Lower leg skin (tissue), 3 donors: Measurements from ENCODE around the gene CHST2.

Source experiments
- POLR2A ChIP-seq, 2 donors: fragments of 450-650 bp; IDR thresholded peaks; one replicate each; pipeline ENCODE4 v1.6.1; 2016 to 2017; ENCODE audit warnings: antibody characterized with exemption in 2 of 2, mild to moderate bottlenecking in 1 of 2, moderate library complexity in 1 of 2
- TF ChIP-seq, protein P1 (sequence below), 3 donors: fragments of 450-650 bp; IDR thresholded peaks; one replicate each; pipeline ENCODE4 v1.5.1; 2016; ENCODE audit warnings: antibody characterized with exemption in 3 of 3, mild to moderate bottlenecking in 3 of 3, moderate library complexity in 2 of 3

DNA sequence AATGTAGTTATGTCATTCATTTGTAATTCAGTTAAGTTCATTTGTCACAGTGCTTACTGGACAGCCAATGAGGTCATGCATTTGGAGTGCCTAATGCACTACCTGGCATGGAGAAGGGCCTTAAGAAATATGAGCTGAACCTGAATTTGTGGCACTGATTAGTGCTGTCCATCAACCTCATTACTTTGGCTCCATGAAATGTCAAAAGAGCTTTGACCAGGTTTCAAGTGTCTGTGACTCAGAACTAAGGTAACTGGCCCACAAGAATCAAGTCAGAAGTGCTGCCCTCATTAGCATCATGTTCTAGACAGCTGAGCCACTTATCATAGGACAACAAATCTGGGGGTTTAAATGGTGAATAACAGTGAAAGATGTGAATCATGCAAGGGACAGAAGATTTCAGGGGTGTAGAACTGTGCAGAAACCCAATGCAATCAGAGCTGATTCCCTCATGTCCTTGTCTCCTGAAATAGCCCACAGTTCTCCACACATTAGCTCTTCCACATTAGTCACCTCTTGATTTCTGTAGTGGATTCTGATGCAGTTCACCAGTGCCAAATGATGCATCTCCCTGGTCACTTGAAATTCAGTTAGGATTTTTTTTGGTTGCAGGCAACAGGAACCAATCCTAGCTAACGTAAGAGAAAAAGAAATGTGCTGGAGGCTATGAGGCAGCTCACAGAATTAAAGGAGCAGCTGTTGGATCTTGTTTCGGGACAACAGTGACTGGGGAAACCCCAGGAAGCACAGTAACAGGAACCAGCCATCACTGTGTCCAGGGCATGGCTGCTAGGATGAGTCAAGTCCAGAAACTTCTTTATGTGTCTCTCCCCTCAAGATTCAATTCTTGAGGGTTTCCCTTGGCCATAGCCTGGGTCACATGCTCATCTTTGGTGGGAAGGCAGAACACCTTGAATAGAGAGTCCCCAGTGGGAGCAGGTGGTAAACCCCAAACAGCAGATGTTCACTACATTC is 38.7 kb downstream of the CHST2 start:
- TF ChIP-seq, protein P1, sequence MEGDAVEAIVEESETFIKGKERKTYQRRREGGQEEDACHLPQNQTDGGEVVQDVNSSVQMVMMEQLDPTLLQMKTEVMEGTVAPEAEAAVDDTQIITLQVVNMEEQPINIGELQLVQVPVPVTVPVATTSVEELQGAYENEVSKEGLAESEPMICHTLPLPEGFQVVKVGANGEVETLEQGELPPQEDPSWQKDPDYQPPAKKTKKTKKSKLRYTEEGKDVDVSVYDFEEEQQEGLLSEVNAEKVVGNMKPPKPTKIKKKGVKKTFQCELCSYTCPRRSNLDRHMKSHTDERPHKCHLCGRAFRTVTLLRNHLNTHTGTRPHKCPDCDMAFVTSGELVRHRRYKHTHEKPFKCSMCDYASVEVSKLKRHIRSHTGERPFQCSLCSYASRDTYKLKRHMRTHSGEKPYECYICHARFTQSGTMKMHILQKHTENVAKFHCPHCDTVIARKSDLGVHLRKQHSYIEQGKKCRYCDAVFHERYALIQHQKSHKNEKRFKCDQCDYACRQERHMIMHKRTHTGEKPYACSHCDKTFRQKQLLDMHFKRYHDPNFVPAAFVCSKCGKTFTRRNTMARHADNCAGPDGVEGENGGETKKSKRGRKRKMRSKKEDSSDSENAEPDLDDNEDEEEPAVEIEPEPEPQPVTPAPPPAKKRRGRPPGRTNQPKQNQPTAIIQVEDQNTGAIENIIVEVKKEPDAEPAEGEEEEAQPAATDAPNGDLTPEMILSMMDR (IDR thresholded peaks at IDR 0.05), result no peak
- no peak for TF ChIP-seq POLR2A (IDR thresholded peaks at IDR 0.05)
